KG1 (cell line): Measurements from ENCODE around the gene CCPG1.

Source experiments
- DNase-seq: peaks from one replicate; lab custom pipeline; 2025; lab: John Stamatoyannopoulos, UW

Gene CCPG1

GRCh38 chr15:55319537-55320237 is 88.5 kb downstream of the CCPG1 start:
- no peak for DNase-seq

GRCh38 chr15:55318588-55319494 is 89.3 kb downstream of the CCPG1 start, which contains the start of the genes PIGB and PIGBOS1:
Gene PIGB (plus strand): TSS chr15:55319222. CDS start chr15:55319251, 29 bp downstream.
Gene PIGBOS1 (minus strand): TSS chr15:55319123. CDS start chr15:55317792, 1,331 bp downstream.
- DNase-seq, result peak; percentile 70
